HepG2 (cell line): Measurements from ENCODE around the gene SHF. TPM values are rescaled to one million over a fixed set of nuclear protein-coding genes. Genes with fewer than 3 reads are reported as not detected.

ENCODE experiments used
- EP300 ChIP-seq, 3 experiments: sonication (generic) in 1 of 3; formaldehyde crosslinking in 1 of 3; IDR thresholded peaks; 2 replicates each; pipeline versions ENCODE4 v1.5.1 to v1.6.1; 2011 to 2020; ENCODE audit warnings: low read depth in 2 of 3, low read length in 2 of 3, borderline replicate concordance in 1 of 3, improper control_type of control experiment in 1 of 3, mild to moderate bottlenecking in 1 of 3, missing genetic modification reagents in 1 of 3, moderate library complexity in 1 of 3
- FIP1L1 ChIP-seq: fragments of 200-400 bp; formaldehyde crosslinking; IDR thresholded peaks from 2 replicates; pipeline ENCODE4 v1.6.1; 2018; ENCODE audit warnings: low read depth, mild to moderate bottlenecking, low read length, moderate library complexity, borderline replicate concordance; ENCODE audit not compliant: insufficient read depth
- FOXA3 ChIP-seq: IDR thresholded peaks from 2 replicates; pipeline ENCODE4 v1.6.1; 2016; ENCODE audit warnings: missing genetic modification reagents, missing compliant biosample characterization
- GTF3A ChIP-seq: sonication (generic); formaldehyde crosslinking; conservative IDR thresholded peaks from 2 replicates; pipeline ENCODE4 v1.4.0; 2020; ENCODE audit warnings: mild to moderate bottlenecking, missing genetic modification reagents
- KLF16 ChIP-seq, 2 experiments: sonication (generic) in 1 of 2; formaldehyde crosslinking in 1 of 2; IDR thresholded peaks; 2 replicates each; pipeline versions ENCODE4 v1.6.1 to v1.8.0; 2016 to 2023; ENCODE audit warnings: missing genetic modification reagents in 2 of 2, missing compliant biosample characterization in 1 of 2
- NFATC3 ChIP-seq: sonication (generic); formaldehyde crosslinking; IDR thresholded peaks from 2 replicates; pipeline ENCODE4 v1.5.1; 2020; ENCODE audit warnings: mild to moderate bottlenecking, missing genetic modification reagents
- SAP130 ChIP-seq: IDR thresholded peaks from 2 replicates; pipeline ENCODE4 v1.6.1; 2016; ENCODE audit warnings: low read depth
- SMAD1 ChIP-seq: sonication (generic); formaldehyde crosslinking; IDR thresholded peaks from 2 replicates; pipeline ENCODE4 v1.4.0; 2020; ENCODE audit warnings: missing genetic modification reagents, low read depth, mild to moderate bottlenecking, borderline replicate concordance
- SRSF1 ChIP-seq: fragments of 200-400 bp; formaldehyde crosslinking; optimal IDR thresholded peaks from 2 replicates; pipeline ENCODE3; 2017; ENCODE audit warnings: mild to moderate bottlenecking, low read depth, low read length, moderate library complexity
- ZNF572 ChIP-seq: sonication (generic); formaldehyde crosslinking; IDR thresholded peaks from 2 replicates; pipeline ENCODE4 v1.5.1; 2020; ENCODE audit warnings: mild to moderate bottlenecking, missing genetic modification reagents
- ZNF629 ChIP-seq: sonication (generic); formaldehyde crosslinking; conservative IDR thresholded peaks from 2 replicates; pipeline ENCODE4 v1.5.0; 2020; ENCODE audit warnings: missing genetic modification reagents
- polyA plus RNA-seq, 8 experiments: library from polyadenylated mRNA; depleted of rRNA in 3 of 8; stranded (reverse) in 7 of 8; unstranded in 1 of 8; fragments of >200 nt; fragmentation: Illumina TruSeq in 4 of 8; extraction: Trizol in 4 of 8; gene quantifications; 2 replicates each; pipeline versions ENCODE4 v1.2.1 to v1.2.3, GENCODE V29; 2011 to 2016; ENCODE audit warnings: low read depth in 4 of 8, missing spikeins in 1 of 8, mixed read lengths in 1 of 8; ENCODE audit not compliant: insufficient read depth in 1 of 8
- total RNA-seq, 5 experiments: library from RNA; depleted of rRNA; stranded (reverse); fragments of >200 nt; fragmentation: Illumina TruSeq; extraction: Trizol; gene quantifications; 2 replicates each; pipeline ENCODE4 v1.2.3, GENCODE V29; 2016; ENCODE audit warnings: low read depth in 1 of 5
- TF ChIP-seq, protein P1 (sequence below): sonication (generic); formaldehyde crosslinking; IDR thresholded peaks from 2 replicates; pipeline ENCODE4 v1.5.1; 2020; ENCODE audit warnings: mild to moderate bottlenecking, missing genetic modification reagents, borderline replicate concordance
- TF ChIP-seq, protein P2 (sequence below), 2 experiments: fragments of 450-650 bp in 1 of 2; sonication (generic) in 1 of 2; formaldehyde crosslinking in 1 of 2; IDR thresholded peaks; 2 replicates each; pipeline versions ENCODE4 v1.6.1 to v1.8.0; 2016 to 2022; ENCODE audit warnings: antibody characterized with exemption in 1 of 2, mild to moderate bottlenecking in 1 of 2, missing genetic modification reagents in 1 of 2
- TF ChIP-seq, protein P3 (sequence below): sonication (generic); formaldehyde crosslinking; IDR thresholded peaks from 2 replicates; pipeline ENCODE4 v1.5.0; 2020; ENCODE audit warnings: mild to moderate bottlenecking, missing genetic modification reagents

Gene SHF
- total and polyA plus RNA-seq, 2 of the 13 experiments (the other 11 are each of a cell fraction or from before 2014, with no cell fraction given), result 20.9 to 25.5 TPM

DNA sequence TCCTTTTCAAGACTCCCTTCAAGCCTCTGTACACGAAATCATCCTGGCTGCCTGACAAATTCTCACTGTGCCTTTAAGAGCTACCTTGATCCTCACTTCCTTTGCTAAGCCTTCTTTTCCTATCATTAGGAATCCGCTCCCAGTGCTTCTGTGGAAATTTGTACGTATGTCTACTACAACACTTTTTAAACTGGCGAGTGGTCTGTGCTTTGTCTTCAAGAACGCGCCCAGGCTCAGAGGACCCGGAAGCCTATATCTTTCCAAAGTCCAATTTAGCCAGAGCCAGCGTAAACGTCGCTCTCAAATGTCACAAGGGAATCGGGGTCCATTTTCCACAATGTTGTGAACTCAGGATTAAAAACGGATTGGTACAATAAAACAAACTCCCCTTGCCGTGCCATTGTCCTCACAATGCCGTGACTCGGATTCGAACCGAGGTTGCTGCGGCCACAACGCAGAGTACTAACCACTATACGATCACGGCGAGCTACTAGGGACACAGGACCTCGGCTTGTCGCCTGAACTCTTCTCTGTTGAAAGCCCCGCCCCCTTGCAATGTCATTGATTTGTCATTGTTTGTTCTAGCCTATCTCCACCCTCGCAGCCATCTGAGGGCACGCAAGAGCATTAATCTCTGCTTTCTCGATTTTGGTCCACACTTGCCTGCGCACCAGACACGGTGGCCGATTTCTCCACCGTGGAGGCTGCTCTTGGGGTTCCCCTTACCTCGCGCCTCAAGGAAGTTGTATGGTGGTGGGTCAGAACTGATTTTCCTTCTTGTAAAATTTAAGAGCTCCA, 12.4 kb upstream of the SHF start (continued):
- TF ChIP-seq EP300 (IDR thresholded peaks at IDR 0.05; ENCODE audit: low read depth in 2 of 2, low read length in 2 of 2), result peak in 1 of 2 experiments; percentile 10; a peak in 1 of 4 replicates
- no peak for TF ChIP-seq EP300 (CRISPR knock-in tag; IDR thresholded peaks at IDR 0.05; ENCODE audit: borderline replicate concordance)
- peak in 1 of 2 experiments; percentile 83; a peak in 2 of 4 replicates for TF ChIP-seq KLF16 (CRISPR knock-in tag; IDR thresholded peaks at IDR 0.05)
- TF ChIP-seq, protein P1, sequence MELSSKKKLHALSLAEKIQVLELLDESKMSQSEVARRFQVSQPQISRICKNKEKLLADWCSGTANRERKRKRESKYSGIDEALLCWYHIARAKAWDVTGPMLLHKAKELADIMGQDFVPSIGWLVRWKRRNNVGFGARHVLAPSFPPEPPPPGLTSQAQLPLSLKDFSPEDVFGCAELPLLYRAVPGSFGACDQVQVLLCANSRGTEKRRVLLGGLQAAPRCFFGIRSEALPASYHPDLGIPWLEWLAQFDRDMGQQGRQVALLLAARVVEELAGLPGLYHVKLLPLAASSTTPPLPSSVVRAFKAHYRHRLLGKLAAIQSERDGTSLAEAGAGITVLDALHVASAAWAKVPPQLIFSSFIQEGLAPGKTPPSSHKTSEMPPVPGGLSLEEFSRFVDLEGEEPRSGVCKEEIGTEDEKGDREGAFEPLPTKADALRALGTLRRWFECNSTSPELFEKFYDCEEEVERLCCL (CRISPR knock-in tag), result no peak
- TF ChIP-seq SMAD1 (CRISPR knock-in tag), result 0 out of 2 replicates have a peak, but pooled peaks have one; percentile 75
- TF ChIP-seq ZNF629 (CRISPR knock-in tag), result peak; percentile 41
- TF ChIP-seq FOXA3 (CRISPR knock-in tag), result peak; percentile 77
- TF ChIP-seq NFATC3 (CRISPR knock-in tag), result no peak
- peak; percentile 81 for TF ChIP-seq SAP130 (CRISPR knock-in tag)
- TF ChIP-seq, protein P2, sequence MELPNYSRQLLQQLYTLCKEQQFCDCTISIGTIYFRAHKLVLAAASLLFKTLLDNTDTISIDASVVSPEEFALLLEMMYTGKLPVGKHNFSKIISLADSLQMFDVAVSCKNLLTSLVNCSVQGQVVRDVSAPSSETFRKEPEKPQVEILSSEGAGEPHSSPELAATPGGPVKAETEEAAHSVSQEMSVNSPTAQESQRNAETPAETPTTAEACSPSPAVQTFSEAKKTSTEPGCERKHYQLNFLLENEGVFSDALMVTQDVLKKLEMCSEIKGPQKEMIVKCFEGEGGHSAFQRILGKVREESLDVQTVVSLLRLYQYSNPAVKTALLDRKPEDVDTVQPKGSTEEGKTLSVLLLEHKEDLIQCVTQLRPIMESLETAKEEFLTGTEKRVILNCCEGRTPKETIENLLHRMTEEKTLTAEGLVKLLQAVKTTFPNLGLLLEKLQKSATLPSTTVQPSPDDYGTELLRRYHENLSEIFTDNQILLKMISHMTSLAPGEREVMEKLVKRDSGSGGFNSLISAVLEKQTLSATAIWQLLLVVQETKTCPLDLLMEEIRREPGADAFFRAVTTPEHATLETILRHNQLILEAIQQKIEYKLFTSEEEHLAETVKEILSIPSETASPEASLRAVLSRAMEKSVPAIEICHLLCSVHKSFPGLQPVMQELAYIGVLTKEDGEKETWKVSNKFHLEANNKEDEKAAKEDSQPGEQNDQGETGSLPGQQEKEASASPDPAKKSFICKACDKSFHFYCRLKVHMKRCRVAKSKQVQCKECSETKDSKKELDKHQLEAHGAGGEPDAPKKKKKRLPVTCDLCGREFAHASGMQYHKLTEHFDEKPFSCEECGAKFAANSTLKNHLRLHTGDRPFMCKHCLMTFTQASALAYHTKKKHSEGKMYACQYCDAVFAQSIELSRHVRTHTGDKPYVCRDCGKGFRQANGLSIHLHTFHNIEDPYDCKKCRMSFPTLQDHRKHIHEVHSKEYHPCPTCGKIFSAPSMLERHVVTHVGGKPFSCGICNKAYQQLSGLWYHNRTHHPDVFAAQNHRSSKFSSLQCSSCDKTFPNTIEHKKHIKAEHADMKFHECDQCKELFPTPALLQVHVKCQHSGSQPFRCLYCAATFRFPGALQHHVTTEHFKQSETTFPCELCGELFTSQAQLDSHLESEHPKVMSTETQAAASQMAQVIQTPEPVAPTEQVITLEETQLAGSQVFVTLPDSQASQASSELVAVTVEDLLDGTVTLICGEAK (IDR thresholded peaks at IDR 0.05), result no peak
- TF ChIP-seq, protein P2 (CRISPR knock-in tag; IDR thresholded peaks at IDR 0.05), result peak; percentile 70; the same call in 1 of the 2 replicates
- peak; percentile 12 for TF ChIP-seq SRSF1
- TF ChIP-seq ZNF572 (CRISPR knock-in tag), result no peak
- peak; percentile 97 for TF ChIP-seq GTF3A (CRISPR knock-in tag)
- 0 out of 2 replicates have a peak, but pooled peaks have one; percentile 65 for TF ChIP-seq FIP1L1
- TF ChIP-seq, protein P3, sequence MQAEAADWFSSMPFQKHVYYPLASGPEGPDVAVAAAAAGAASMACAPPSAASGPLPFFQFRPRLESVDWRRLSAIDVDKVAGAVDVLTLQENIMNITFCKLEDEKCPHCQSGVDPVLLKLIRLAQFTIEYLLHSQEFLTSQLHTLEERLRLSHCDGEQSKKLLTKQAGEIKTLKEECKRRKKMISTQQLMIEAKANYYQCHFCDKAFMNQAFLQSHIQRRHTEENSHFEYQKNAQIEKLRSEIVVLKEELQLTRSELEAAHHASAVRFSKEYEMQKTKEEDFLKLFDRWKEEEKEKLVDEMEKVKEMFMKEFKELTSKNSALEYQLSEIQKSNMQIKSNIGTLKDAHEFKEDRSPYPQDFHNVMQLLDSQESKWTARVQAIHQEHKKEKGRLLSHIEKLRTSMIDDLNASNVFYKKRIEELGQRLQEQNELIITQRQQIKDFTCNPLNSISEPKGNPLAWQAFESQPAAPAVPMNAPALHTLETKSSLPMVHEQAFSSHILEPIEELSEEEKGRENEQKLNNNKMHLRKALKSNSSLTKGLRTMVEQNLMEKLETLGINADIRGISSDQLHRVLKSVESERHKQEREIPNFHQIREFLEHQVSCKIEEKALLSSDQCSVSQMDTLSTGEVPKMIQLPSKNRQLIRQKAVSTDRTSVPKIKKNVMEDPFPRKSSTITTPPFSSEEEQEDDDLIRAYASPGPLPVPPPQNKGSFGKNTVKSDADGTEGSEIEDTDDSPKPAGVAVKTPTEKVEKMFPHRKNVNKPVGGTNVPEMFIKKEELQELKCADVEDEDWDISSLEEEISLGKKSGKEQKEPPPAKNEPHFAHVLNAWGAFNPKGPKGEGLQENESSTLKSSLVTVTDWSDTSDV, result no peak
